Suprapubic skin (tissue), 4 donors: Measurements from ENCODE around the gene RXFP2.

Experiments
- EP300 ChIP-seq: sonication (generic); formaldehyde crosslinking; IDR thresholded peaks from one replicate; pipeline ENCODE4 v1.6.1; 2017; ENCODE audit warnings: antibody characterized with exemption
- POLR2A ChIP-seq, 2 donors: fragments of 450-650 bp; IDR thresholded peaks; one replicate each; pipeline ENCODE4 v1.6.1; 2017; ENCODE audit warnings: antibody characterized with exemption in 2 of 2, mild to moderate bottlenecking in 2 of 2, moderate library complexity in 2 of 2
- POLR2AphosphoS5 ChIP-seq, 3 donors: sonication (generic); formaldehyde crosslinking; IDR thresholded peaks; one replicate each; pipeline ENCODE4 v1.6.1; 2017; ENCODE audit warnings: antibody characterized with exemption in 3 of 3

DNA sequence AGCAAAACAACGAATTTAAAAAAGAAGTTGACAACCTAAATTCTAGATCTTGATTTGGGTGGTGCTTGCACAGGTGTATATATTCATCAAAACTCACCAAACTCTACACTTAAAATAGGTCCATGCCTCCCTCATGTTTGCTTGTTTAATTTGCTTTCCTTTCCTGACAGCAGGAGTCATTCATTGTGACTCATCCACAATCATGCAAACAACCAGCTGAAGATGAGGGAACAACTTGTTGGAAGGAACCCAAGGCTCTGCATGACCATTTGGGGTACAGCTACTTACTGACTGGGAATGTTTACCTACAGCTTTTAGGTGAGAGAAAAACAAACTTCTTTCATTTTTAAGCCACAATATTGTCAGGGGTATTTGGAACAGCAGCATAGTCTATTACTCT is 96.6 kb downstream of the RXFP2 start:
- TF ChIP-seq POLR2A (IDR thresholded peaks at IDR 0.05), result no peak
- no peak for TF ChIP-seq EP300
- no peak for TF ChIP-seq POLR2AphosphoS5 (IDR thresholded peaks at IDR 0.05)
